ENCODE measurements around the gene LAMC1. TPM values are rescaled to one million over a fixed set of nuclear protein-coding genes. Genes with fewer than 3 reads are reported as not detected.

Gene LAMC1
- total and polyA plus RNA-seq, 10 of the 15 experiments (the other 5 are each of a cell fraction or from before 2014, with no cell fraction given), result 4.6 to 51.4 (median 25.6) TPM

GRCh38 chr1:183090391-183091006 lies 67.3 kb downstream of the LAMC1 start:
- Histone ChIP-seq H3K9me3 (replicated peaks; ENCODE audit: control insufficient read depth, insufficient read depth, low read length) (no peaks in the 10 kb centered on the region), H3K9ac (ENCODE audit: control insufficient read depth, insufficient read depth, low read length) (no peak overlapping the region), H3K27me3 (replicated peaks in 1 of 2; ENCODE audit: control insufficient read depth in 2 of 2, insufficient read depth in 2 of 2, low read length in 1 of 2) (no peaks in the 10 kb centered on the region), H3K27ac (ENCODE audit: control insufficient read depth, insufficient read depth) (no peak overlapping the region), H2AFZ (ENCODE audit: control insufficient read depth, low read depth, low read length) (no peak overlapping the region), H3K79me2 (ENCODE audit: control insufficient read depth, insufficient read depth, low read length) (no peaks in the 10 kb centered on the region; the same call in 1 of the 2 replicates), H3K4me1 (ENCODE audit: control insufficient read depth, insufficient read depth, low read length) (peaks cover 11% of the 10 kb centered on the region; the same call in 1 of the 2 replicates), H4K20me1 (ENCODE audit: control insufficient read depth, insufficient read depth) (no peaks in the 10 kb centered on the region), H3K4me2 (ENCODE audit: control insufficient read depth, insufficient read depth) (no peak overlapping the region), H3K36me3 (ENCODE audit: control insufficient read depth in 2 of 2, insufficient read depth in 2 of 2, low read length in 1 of 2) (no peaks in the 10 kb centered on the region), H3K4me3 (no peak overlapping the region)
- ATAC-seq (no peak), FAIRE-seq (no peak), DNase-seq (ENCODE audit: low read depth, low spot score) (no peak)
- no TSS peak for BruUV-seq (replicated peaks)
- in situ Hi-C loops (cut with MboI) (no loop called here), intact Hi-C loops (cut with micrococcal nuclease; ENCODE audit: unreplicated experiment) (no loop called here)
- SMC1A ChIA-PET (ENCODE audit: uncharacterized antibody, unreplicated experiment), result interaction anchor here (0.6 to 1.9 kb wide), 3 partner anchors 12 to 20 kb away, joined by 3 to 8 read pairs (median 3); no protein-coding TSS in a partner anchor
- CTCF ChIA-PET, result interaction anchor here (0.6 to 1.6 kb wide), 3 partner anchors 11 to 491 kb away, joined by 3 to 5 read pairs (median 3); no protein-coding TSS in a partner anchor
- WGBS (ENCODE audit: insufficient coverage, insufficient replicate concordance, low lambda C conversion rate, missing lambda C conversion rate), result 84% methylated on average over 5 of the region's 5 CpGs
- POLR2A ChIA-PET, result no interaction called here
- RAD21 ChIA-PET (ENCODE audit: unreplicated experiment), result interaction anchor here (0.6 to 1.1 kb wide), 2 partner anchors 19 to 136 kb away, joined by 3 read pairs; no protein-coding TSS in a partner anchor
- TF ChIP-seq NR2C2 (IDR thresholded peaks at IDR 0.05; ENCODE audit: borderline replicate concordance, control insufficient read depth, insufficient read length, low read depth) (no peak), ZBED1 (IDR thresholded peaks at IDR 0.05; ENCODE audit: borderline replicate concordance) (no peak), TCF3 (IDR thresholded peaks at IDR 0.05; ENCODE audit: borderline replicate concordance, insufficient read depth, low read depth, low read length) (no peak), RAD51 (IDR thresholded peaks at IDR 0.05) (no peak), MAX (IDR thresholded peaks at IDR 0.05; ENCODE audit: low read depth, low read length) (no peak), RB1 (IDR thresholded peaks at IDR 0.05; ENCODE audit: borderline replicate concordance) (no peak), SMAD5 (IDR thresholded peaks at IDR 0.05; ENCODE audit: low read depth) (no peak), E4F1 (IDR thresholded peaks at IDR 0.05; ENCODE audit: borderline replicate concordance, partially characterized antibody) (no peak), NFXL1 (IDR thresholded peaks at IDR 0.05; ENCODE audit: borderline replicate concordance) (no peak), RUNX3 (IDR thresholded peaks at IDR 0.05; ENCODE audit: low read length) (no peak), CBFB (IDR thresholded peaks at IDR 0.05; ENCODE audit: low read depth) (no peak)
- TF ChIP-seq, protein P1, sequence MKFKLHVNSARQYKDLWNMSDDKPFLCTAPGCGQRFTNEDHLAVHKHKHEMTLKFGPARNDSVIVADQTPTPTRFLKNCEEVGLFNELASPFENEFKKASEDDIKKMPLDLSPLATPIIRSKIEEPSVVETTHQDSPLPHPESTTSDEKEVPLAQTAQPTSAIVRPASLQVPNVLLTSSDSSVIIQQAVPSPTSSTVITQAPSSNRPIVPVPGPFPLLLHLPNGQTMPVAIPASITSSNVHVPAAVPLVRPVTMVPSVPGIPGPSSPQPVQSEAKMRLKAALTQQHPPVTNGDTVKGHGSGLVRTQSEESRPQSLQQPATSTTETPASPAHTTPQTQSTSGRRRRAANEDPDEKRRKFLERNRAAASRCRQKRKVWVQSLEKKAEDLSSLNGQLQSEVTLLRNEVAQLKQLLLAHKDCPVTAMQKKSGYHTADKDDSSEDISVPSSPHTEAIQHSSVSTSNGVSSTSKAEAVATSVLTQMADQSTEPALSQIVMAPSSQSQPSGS (IDR thresholded peaks at IDR 0.05; ENCODE audit: low read length), result no peak
